AG04450 (cell line): ENCODE results near the gene SLC13A4. TPM values are rescaled to one million over a fixed set of nuclear protein-coding genes. Genes with fewer than 3 reads are reported as not detected.
A peak's percentile ranks its signal among the peaks of the same experiment; 100 is the strongest.

Source experiments
- CTCF ChIA-PET: fragments of 300-600, 350-600 bp; formaldehyde crosslinking; extraction: SDS; loops from one replicate; lab custom pipeline; 2022; ENCODE audit warnings: antibody characterized with exemption, inconsistent platforms; lab: Charles Lee
- POLR2A ChIA-PET: fragments of 350-600 bp; formaldehyde crosslinking; extraction: SDS; loops from one replicate; lab custom pipeline; 2021; ENCODE audit warnings: antibody characterized with exemption, inconsistent platforms; lab: Yijun Ruan, JAX
- DNase-seq: peaks from one replicate; pipeline ENCODE4 v3.0.0-alpha.2; 2011; ENCODE audit warnings: low read depth, low spot score
- H3K27ac ChIP-seq: one replicate; pipeline ENCODE4 v1.5.1; 2012; ENCODE audit warnings: low read depth, low read length, control low read depth
- H3K27me3 ChIP-seq: one replicate; pipeline ENCODE4 v1.6.0; 2012; ENCODE audit warnings: low read length; ENCODE audit not compliant: control insufficient read depth, insufficient read depth
- H3K4me3 ChIP-seq: 2 replicates; pipeline ENCODE4 v1.5.1; 2011; ENCODE audit warnings: mild to moderate bottlenecking, low read depth, low read length, control low read depth
- H3K9me3 ChIP-seq: 2 replicates; pipeline ENCODE4 v1.5.1; 2012; ENCODE audit warnings: low read length; ENCODE audit not compliant: control insufficient read depth, insufficient read depth
- polyA plus RNA-seq: library from polyadenylated mRNA; depleted of rRNA; stranded (reverse); fragments of >200 nt; gene quantifications from 2 replicates; pipeline ENCODE4 v1.2.3, GENCODE V29; 2011
- TF ChIP-seq, protein P1 (sequence below): IDR thresholded peaks from 2 replicates; pipeline ENCODE4 v1.5.1; 2011; ENCODE audit warnings: low read depth, low read length, control low read depth, inconsistent platforms

The SLC13A4 gene
- polyA plus RNA-seq, 1 experiment, result 0.09 TPM

DNA sequence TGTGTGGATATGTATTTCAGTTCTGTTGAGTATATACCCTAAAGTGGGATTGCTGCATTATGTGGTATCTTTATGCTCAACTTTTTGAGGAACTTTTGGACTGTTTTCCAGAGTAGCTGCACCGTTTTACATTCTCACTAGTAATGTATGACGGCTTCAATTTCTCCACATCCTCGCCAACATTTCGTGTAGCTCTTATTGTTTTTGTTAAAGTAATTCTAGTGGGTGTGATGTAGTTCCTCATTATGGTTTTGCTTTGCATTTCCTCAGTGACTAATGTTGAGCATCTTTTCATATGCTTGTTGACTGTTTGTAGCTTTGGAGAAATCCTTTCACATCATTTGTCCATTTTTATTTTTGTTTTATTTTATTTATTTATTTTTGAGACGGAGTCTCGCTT is 61.1 kb downstream of the SLC13A4 start:
- POLR2A ChIA-PET, result no interaction called here
- TF ChIP-seq, protein P1, sequence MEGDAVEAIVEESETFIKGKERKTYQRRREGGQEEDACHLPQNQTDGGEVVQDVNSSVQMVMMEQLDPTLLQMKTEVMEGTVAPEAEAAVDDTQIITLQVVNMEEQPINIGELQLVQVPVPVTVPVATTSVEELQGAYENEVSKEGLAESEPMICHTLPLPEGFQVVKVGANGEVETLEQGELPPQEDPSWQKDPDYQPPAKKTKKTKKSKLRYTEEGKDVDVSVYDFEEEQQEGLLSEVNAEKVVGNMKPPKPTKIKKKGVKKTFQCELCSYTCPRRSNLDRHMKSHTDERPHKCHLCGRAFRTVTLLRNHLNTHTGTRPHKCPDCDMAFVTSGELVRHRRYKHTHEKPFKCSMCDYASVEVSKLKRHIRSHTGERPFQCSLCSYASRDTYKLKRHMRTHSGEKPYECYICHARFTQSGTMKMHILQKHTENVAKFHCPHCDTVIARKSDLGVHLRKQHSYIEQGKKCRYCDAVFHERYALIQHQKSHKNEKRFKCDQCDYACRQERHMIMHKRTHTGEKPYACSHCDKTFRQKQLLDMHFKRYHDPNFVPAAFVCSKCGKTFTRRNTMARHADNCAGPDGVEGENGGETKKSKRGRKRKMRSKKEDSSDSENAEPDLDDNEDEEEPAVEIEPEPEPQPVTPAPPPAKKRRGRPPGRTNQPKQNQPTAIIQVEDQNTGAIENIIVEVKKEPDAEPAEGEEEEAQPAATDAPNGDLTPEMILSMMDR, result no peak
- no peak overlapping the region for H3K27ac ChIP-seq

DNA sequence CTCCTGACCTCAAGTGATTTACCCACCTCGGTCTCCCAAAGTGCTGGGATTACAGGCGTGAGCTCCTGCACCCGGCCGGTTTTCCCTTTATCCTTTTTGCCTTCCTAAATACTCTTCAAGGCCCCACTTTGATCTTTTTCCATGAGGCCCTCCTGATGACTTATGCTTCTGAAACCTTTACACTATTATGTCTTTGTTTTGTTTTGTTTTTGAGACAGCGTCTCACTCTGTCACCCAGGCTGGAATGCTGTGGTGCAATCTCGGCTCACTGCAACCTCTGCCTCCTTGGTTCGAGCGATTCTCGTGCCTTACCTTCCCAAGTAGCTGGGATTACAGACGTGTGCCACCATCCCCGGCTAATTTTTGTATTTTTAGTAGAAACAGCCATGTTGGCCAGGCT is 61.8 kb downstream of the SLC13A4 start:
- ChIA-PET CTCF (interaction anchor here (2.7 to 12.7 kb wide), 2 partner anchors 7 to 21 kb away, joined by 16 to 83 read pairs; no protein-coding TSS in a partner anchor), POLR2A (interaction anchor here (0.7 kb wide), 1 partner anchor 130 kb away, joined by 5 read pairs; no protein-coding TSS in a partner anchor)
- no peaks in the 10 kb centered on the region for H3K27me3 ChIP-seq
- TF ChIP-seq, protein P1, result no peak
- peaks cover 4% of the 10 kb centered on the region; the same call in 1 of the 2 replicates for H3K9me3 ChIP-seq
- DNase-seq, result no peak
- no peak overlapping the region for H3K4me3 ChIP-seq
- H3K27ac ChIP-seq, result no peak overlapping the region

More for the DNA sequence above, 61.1 kb downstream of the SLC13A4 start:
- CTCF ChIA-PET, result interaction anchor here (12.7 kb wide), 1 partner anchor 22 kb away, joined by 83 read pairs; no protein-coding TSS in a partner anchor
- no peak for DNase-seq
- Histone ChIP-seq H3K27me3 (no peaks in the 10 kb centered on the region), H3K9me3 (peaks cover 4% of the 10 kb centered on the region; the same call in 1 of the 2 replicates), H3K4me3 (no peak overlapping the region)

DNA sequence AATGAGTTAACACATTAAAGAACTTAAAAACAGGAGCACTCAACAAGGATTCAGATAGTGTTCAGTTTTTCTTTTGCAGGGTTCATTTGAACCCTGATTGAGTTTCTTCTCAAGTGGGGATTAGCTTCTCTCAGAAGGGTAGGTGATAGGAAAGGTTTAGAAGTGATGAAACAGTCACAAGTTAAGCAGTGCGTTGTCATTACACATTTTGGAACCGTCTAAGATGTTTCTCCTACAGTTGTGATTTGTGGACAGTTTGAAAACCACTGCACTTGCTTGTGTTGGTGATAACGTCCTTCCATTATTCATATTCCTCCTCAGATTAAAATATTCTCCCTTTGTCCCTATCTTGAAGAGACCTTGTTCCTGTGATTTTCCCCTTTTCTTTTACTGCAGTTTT is 62.9 kb downstream of the SLC13A4 start:
- POLR2A ChIA-PET, result no interaction called here
- CTCF ChIA-PET, result interaction anchor here (1.0 to 12.7 kb wide), 4 partner anchors 8 to 343 kb away, joined by 3 to 83 read pairs (median 10); no protein-coding TSS in a partner anchor
- no peaks in the 10 kb centered on the region for H3K27me3 ChIP-seq
- DNase-seq, result no peak
- TF ChIP-seq, protein P1, result no peak
- no peak overlapping the region for H3K27ac ChIP-seq
- H3K4me3 ChIP-seq, result no peak overlapping the region
- peaks cover 4% of the 10 kb centered on the region; the same call in 1 of the 2 replicates for H3K9me3 ChIP-seq

DNA sequence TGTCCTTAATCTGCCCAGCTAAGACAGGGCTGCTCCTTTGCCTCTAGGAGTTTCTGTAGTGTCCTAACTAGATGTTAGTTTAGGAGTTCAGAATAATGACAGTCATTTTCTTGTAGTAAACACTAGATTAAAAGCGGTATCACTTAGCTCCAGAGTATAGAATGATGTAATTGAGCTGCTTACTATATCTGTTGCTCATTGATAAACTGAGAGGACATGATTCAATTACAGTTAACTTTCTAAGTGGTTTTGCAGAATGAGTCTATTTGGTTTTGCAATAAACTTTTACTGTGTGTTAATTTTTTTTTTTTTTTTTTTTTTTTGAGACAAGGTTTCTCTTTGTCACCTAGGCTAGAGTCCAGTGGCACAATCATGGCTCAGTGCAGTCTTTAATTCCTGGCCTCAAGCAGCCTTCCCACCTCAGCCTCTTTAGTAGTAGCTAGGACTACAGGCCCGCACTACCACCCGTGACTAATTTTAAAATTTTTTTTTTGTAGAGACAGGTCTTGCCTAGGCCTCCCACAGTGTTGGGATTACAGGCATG is 63.9 kb downstream of the SLC13A4 start:
- Histone ChIP-seq H3K9me3 (peaks cover 4% of the 10 kb centered on the region; the same call in 1 of the 2 replicates), H3K27ac (peak overlapping the region; percentile 98), H3K27me3 (no peaks in the 10 kb centered on the region), H3K4me3 (peak overlapping the region; percentile 93; the same call in 1 of the 2 replicates)
- TF ChIP-seq, protein P1, result no peak
- POLR2A ChIA-PET, result interaction anchor here (0.5 to 0.9 kb wide), 3 partner anchors 47 to 128 kb away, joined by 3 to 8 read pairs (median 6); no protein-coding TSS in a partner anchor
- no peak for DNase-seq
- CTCF ChIA-PET, result interaction anchor here (1.0 to 12.7 kb wide), 7 partner anchors 9 to 346 kb away, joined by 3 to 83 read pairs (median 4); no protein-coding TSS in a partner anchor
